IMR-90 (cell line): Measurements from ENCODE around the gene ZNF185. TPM values are rescaled to one million over a fixed set of nuclear protein-coding genes. Genes with fewer than 3 reads are reported as not detected.

Source experiments
- ATAC-seq: fragments of 200-7000 bp; cut with Tn5 transposase; 2 replicates; pipeline ENCODE4 v1.9.1; 2020; ENCODE audit warnings: low read depth, mild to moderate bottlenecking, moderate library complexity
- BruUV-seq: library from RNA; stranded (reverse); fragments of 400-500 nt; replicated peaks from 2 replicates; lab custom pipeline; 2021; lab: Mats Ljungman, UMichigan
- CTCF ChIA-PET: fragments of 300-600 bp; formaldehyde crosslinking; extraction: SDS; loops from one replicate; lab custom pipeline; 2021; ENCODE audit warnings: antibody characterized with exemption; lab: Yijun Ruan, JAX
- POLR2A ChIA-PET: fragments of 300-600 bp; sonication (Branson Sonifier 250); formaldehyde crosslinking; loops from one replicate; lab custom pipeline; 2022; ENCODE audit warnings: antibody characterized with exemption; ENCODE audit not compliant: unreplicated experiment; lab: Charles Lee
- DNase-seq: peaks from one replicate; pipeline ENCODE4 v3.0.0; 2013
- H2AFZ ChIP-seq: replicated peaks from 2 replicates; pipeline ENCODE3; 2013; ENCODE audit warnings: low read length, mild to moderate bottlenecking; ENCODE audit not compliant: poor library complexity
- H2AK5ac ChIP-seq: 2 replicates; pipeline ENCODE4 v1.6.1; 2013; ENCODE audit warnings: low read depth, low read length, inconsistent platforms
- H2AK9ac ChIP-seq: replicated peaks from 2 replicates; pipeline ENCODE3; 2013; ENCODE audit warnings: mild to moderate bottlenecking, low read depth, low read length, moderate library complexity; ENCODE audit not compliant: poor library complexity
- H2BK120ac ChIP-seq: 2 replicates; pipeline ENCODE4 v1.6.1; 2013; ENCODE audit warnings: low read depth, low read length, inconsistent platforms
- H2BK15ac ChIP-seq: 3 replicates; pipeline ENCODE4 v1.6.1; 2013; ENCODE audit warnings: low read depth, low read length, inconsistent platforms
- H2BK20ac ChIP-seq: 2 replicates; pipeline ENCODE4 v1.6.1; 2013; ENCODE audit warnings: low read depth, mild to moderate bottlenecking, inconsistent platforms, low read length, moderate library complexity
- H2BK5ac ChIP-seq: 2 replicates; pipeline ENCODE4 v1.6.1; 2013; ENCODE audit warnings: mild to moderate bottlenecking, low read depth, low read length, inconsistent platforms; ENCODE audit not compliant: poor library complexity, severe bottlenecking
- H3K14ac ChIP-seq: replicated peaks from 2 replicates; pipeline ENCODE4 v1.6.1; 2013; ENCODE audit warnings: low read depth, low read length, inconsistent platforms
- H3K18ac ChIP-seq: 2 replicates; pipeline ENCODE4 v1.6.1; 2013; ENCODE audit warnings: low read depth, low read length, control low read depth
- H3K23ac ChIP-seq: 2 replicates; pipeline ENCODE4 v1.6.1; 2013; ENCODE audit warnings: low read depth, low read length, inconsistent platforms
- H3K27ac ChIP-seq: 2 replicates; pipeline ENCODE4 v1.5.1; 2013; ENCODE audit warnings: mild to moderate bottlenecking, control low read depth, low read length; ENCODE audit not compliant: insufficient read depth
- H3K27me3 ChIP-seq: 2 replicates; pipeline ENCODE4 v1.6.1; 2013; ENCODE audit warnings: low read length; ENCODE audit not compliant: control insufficient read depth, insufficient read depth
- H3K36me3 ChIP-seq: 2 replicates; pipeline ENCODE4 v1.6.1; 2013; ENCODE audit warnings: low read length, mixed read lengths; ENCODE audit not compliant: control insufficient read depth, insufficient read depth
- H3K4ac ChIP-seq: 2 replicates; pipeline ENCODE4 v1.6.1; 2013; ENCODE audit warnings: low read depth, low read length, inconsistent platforms
- H3K4me1 ChIP-seq: 2 replicates; pipeline ENCODE4 v1.6.1; 2013; ENCODE audit warnings: low read length, mixed read lengths; ENCODE audit not compliant: control insufficient read depth, insufficient read depth
- H3K4me2 ChIP-seq: 2 replicates; pipeline ENCODE4 v1.6.1; 2013; ENCODE audit warnings: low read depth, mild to moderate bottlenecking, control low read depth, low read length, moderate library complexity
- H3K4me3 ChIP-seq: 2 replicates; pipeline ENCODE4 v1.5.1; 2013; ENCODE audit warnings: low read depth, mild to moderate bottlenecking, control low read depth, low read length, moderate library complexity; ENCODE audit not compliant: insufficient read depth
- H3K56ac ChIP-seq: 2 replicates; pipeline ENCODE4 v1.6.1; 2013; ENCODE audit warnings: low read length, inconsistent platforms; ENCODE audit not compliant: insufficient read depth; ENCODE audit errors: extremely low read depth
- H3K79me1 ChIP-seq, 2 experiments: 2 replicates each; pipeline ENCODE4 v1.6.1; 2013; ENCODE audit warnings: low read length in 2 of 2, inconsistent platforms in 1 of 2, low read depth in 1 of 2
- H3K9ac ChIP-seq: 2 replicates; pipeline ENCODE4 v1.6.1; 2013; ENCODE audit warnings: low read depth, low read length, control low read depth
- H3K9me1 ChIP-seq: 2 replicates; pipeline ENCODE4 v1.6.1; 2013; ENCODE audit warnings: low read length, inconsistent platforms; ENCODE audit not compliant: insufficient read depth
- H3K9me3 ChIP-seq: 2 replicates; pipeline ENCODE4 v1.6.1; 2013; ENCODE audit warnings: low read length; ENCODE audit not compliant: control insufficient read depth, insufficient read depth
- H4K20me1 ChIP-seq: 2 replicates; pipeline ENCODE4 v1.6.1; 2013; ENCODE audit warnings: low read length, inconsistent platforms; ENCODE audit not compliant: insufficient read depth
- H4K5ac ChIP-seq: 2 replicates; pipeline ENCODE4 v1.6.1; 2013; ENCODE audit warnings: mild to moderate bottlenecking, low read depth, low read length, control low read depth
- H4K8ac ChIP-seq, 2 experiments: 2 replicates each; pipeline ENCODE4 v1.6.1; 2013; ENCODE audit warnings: low read depth in 2 of 2, low read length in 2 of 2, control low read depth in 1 of 2, inconsistent platforms in 1 of 2
- H4K91ac ChIP-seq: 2 replicates; pipeline ENCODE4 v1.6.1; 2013; ENCODE audit warnings: low read depth, low read length, inconsistent platforms; ENCODE audit not compliant: insufficient read depth
- BHLHE40 ChIP-seq: fragments of 150-350 bp; IDR thresholded peaks from 2 replicates; pipeline ENCODE4 v1.6.1; 2016; ENCODE audit warnings: mild to moderate bottlenecking, low read depth, low read length
- CEBPB ChIP-seq: IDR thresholded peaks from 2 replicates; pipeline ENCODE4 v1.6.1; 2012; ENCODE audit warnings: low read depth, low read length, improper control_type of control experiment
- CHD1 ChIP-seq: IDR thresholded peaks from 2 replicates; pipeline ENCODE4 v1.6.1; 2012; ENCODE audit warnings: low read depth, low read length, improper control_type of control experiment
- ELK1 ChIP-seq: fragments of 150-350 bp; IDR thresholded peaks from 2 replicates; pipeline ENCODE4 v1.6.1; 2016; ENCODE audit warnings: low read depth, mild to moderate bottlenecking, low read length, moderate library complexity, borderline replicate concordance
- FOS ChIP-seq: fragments of 150-350 bp; IDR thresholded peaks from 2 replicates; pipeline ENCODE4 v1.6.1; 2016; ENCODE audit warnings: low read depth, low read length
- MAFK ChIP-seq: IDR thresholded peaks from 2 replicates; pipeline ENCODE4 v1.6.1; 2012; ENCODE audit warnings: low read depth, low read length, improper control_type of control experiment
- MAZ ChIP-seq: IDR thresholded peaks from 2 replicates; pipeline ENCODE4 v1.6.1; 2012; ENCODE audit warnings: low read depth, mild to moderate bottlenecking, low read length, improper control_type of control experiment, moderate library complexity, borderline replicate concordance
- MXI1 ChIP-seq: IDR thresholded peaks from 2 replicates; pipeline ENCODE4 v1.6.1; 2012; ENCODE audit warnings: low read depth, mild to moderate bottlenecking, low read length, moderate library complexity, borderline replicate concordance
- NFE2L2 ChIP-seq: fragments of 150-350 bp; IDR thresholded peaks from 2 replicates; pipeline ENCODE4 v1.6.1; 2016; ENCODE audit warnings: low read depth, mild to moderate bottlenecking, low read length
- POLR2A ChIP-seq: IDR thresholded peaks from 2 replicates; pipeline ENCODE4 v1.6.1; 2012; ENCODE audit warnings: mild to moderate bottlenecking, low read depth, low read length
- RAD21 ChIP-seq: IDR thresholded peaks from 2 replicates; pipeline ENCODE4 v1.6.1; 2012; ENCODE audit warnings: low read length, improper control_type of control experiment
- RCOR1 ChIP-seq: IDR thresholded peaks from 2 replicates; pipeline ENCODE4 v1.6.1; 2012; ENCODE audit warnings: mild to moderate bottlenecking, low read length, improper control_type of control experiment; ENCODE audit not compliant: insufficient replicate concordance
- RFX5 ChIP-seq: IDR thresholded peaks from 2 replicates; pipeline ENCODE4 v1.8.0; 2012; ENCODE audit warnings: low read depth, mild to moderate bottlenecking, low read length, moderate library complexity
- SMC3 ChIP-seq: fragments of 150-350 bp; IDR thresholded peaks from 2 replicates; pipeline ENCODE4 v1.6.1; 2016; ENCODE audit warnings: low read depth, mild to moderate bottlenecking, antibody characterized with exemption, low read length, moderate library complexity
- WGBS, 2 experiments: methylation state at CpG; one replicate each; pipeline versions ENCODE4 v1.1.5 to v1.1.7; 2013; ENCODE audit warnings: missing lambda C conversion rate in 2 of 2; ENCODE audit not compliant: insufficient read length in 1 of 2; ENCODE audit errors: extremely low coverage in 2 of 2; 5-methylcytosine and 5-hydroxymethylcytosine counted together
- dilution Hi-C: fragments of 300-500 bp; cut with HindIII; formaldehyde crosslinking; loops from one replicate; pipeline ENCODE4 v1.14.3; 2018; ENCODE audit warnings: low sequenced_read_pairs; ENCODE audit not compliant: unreplicated experiment
- in situ Hi-C: fragments of 300-500 bp; cut with MboI; formaldehyde crosslinking; loops from 3 replicates; pipeline ENCODE4 v1.14.3; 2019; ENCODE audit warnings: low sequenced_read_pairs, inconsistent platforms, mixed read lengths
- intact Hi-C: fragments of 100-400 bp; cut with micrococcal nuclease; formaldehyde crosslinking; loops from 2 replicates; pipeline ENCODE4 v1.10.0; 2022
- polyA plus RNA-seq, 3 experiments: library from polyadenylated mRNA; depleted of rRNA; stranded (reverse); fragments of >200 nt; gene quantifications; 2 replicates each; pipeline ENCODE4 v1.2.3, GENCODE V29; 2012; ENCODE audit warnings: low replicate concordance in 1 of 3
- total RNA-seq: library from RNA; depleted of rRNA; stranded (reverse); fragments of >200 nt; gene quantifications from 2 replicates; pipeline ENCODE4 v1.2.3, GENCODE V29; 2012
- TF ChIP-seq, protein P1 (sequence below): conservative IDR thresholded peaks from 2 replicates; pipeline ENCODE4 v1.5.1; 2012; ENCODE audit warnings: mild to moderate bottlenecking, low read depth, low read length, improper control_type of control experiment

Gene ZNF185
- total and polyA plus RNA-seq, 2 of the 4 experiments (the other 2 are of a cell fraction), result 3.2 to 6.3 TPM

DNA sequence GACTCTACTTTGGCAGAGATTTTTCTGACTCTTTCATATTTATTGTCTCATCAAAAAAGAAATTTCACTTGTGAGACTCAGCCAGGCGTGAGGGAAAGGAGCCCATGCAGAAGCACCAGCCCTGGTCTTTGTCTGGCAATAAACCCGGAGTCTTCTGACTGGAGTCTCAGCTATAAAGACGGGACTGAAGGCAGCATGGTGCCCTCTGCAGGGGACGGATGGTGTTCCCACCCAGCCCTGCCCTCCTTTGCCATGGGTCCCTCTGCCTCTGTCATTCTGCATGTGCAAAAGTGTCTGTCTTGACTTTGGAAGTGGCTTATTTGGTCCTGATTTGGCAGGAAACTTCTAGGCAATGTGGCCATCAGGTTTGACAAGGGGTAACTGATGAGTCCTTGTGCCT, 14.2 kb downstream of the ZNF185 start:
- dilution Hi-C loops, result no loop called here

More for the DNA sequence above, 14.2 kb downstream of the ZNF185 start:
- Histone ChIP-seq H3K23ac (no peak overlapping the region), H3K79me1 (no peaks in the 10 kb centered on the region), H2AK9ac (no peak overlapping the region), H3K27ac (no peak overlapping the region), H4K8ac (no peak overlapping the region), H3K18ac (no peak overlapping the region), H4K20me1 (no peaks in the 10 kb centered on the region), H3K4me2 (no peak overlapping the region), H3K56ac (no peak overlapping the region), H2BK5ac (no peak overlapping the region), H2AK5ac (no peak overlapping the region), H3K9me1 (no peaks in the 10 kb centered on the region), H3K4ac (no peak overlapping the region), H3K14ac (no peak overlapping the region), H2BK15ac (no peak overlapping the region), H4K91ac (no peak overlapping the region), H4K5ac (no peak overlapping the region), H2BK120ac (no peak overlapping the region), H3K4me1 (peaks cover 4% of the 10 kb centered on the region; the same call in 1 of the 2 replicates), H3K4me3 (no peak overlapping the region), H3K9me3 (no peaks in the 10 kb centered on the region), H3K27me3 (no peaks in the 10 kb centered on the region; the same call in 1 of the 2 replicates), H3K36me3 (no peaks in the 10 kb centered on the region), H2AFZ (no peak overlapping the region), H3K9ac (no peak overlapping the region), H2BK20ac (no peak overlapping the region)
- BruUV-seq, result no TSS peak
- in situ Hi-C loops, result no loop called here
- CTCF ChIA-PET, result no interaction called here
- DNase-seq (no peak), ATAC-seq (no peak)
- POLR2A ChIA-PET, result no interaction called here
- intact Hi-C loops, result no loop called here
- WGBS, 2 experiments, result 20% methylated on average over 1 of the region's 4 CpGs; no CpG with 5 or more reads in 1 of the 2 experiments
- TF ChIP-seq, protein P1, sequence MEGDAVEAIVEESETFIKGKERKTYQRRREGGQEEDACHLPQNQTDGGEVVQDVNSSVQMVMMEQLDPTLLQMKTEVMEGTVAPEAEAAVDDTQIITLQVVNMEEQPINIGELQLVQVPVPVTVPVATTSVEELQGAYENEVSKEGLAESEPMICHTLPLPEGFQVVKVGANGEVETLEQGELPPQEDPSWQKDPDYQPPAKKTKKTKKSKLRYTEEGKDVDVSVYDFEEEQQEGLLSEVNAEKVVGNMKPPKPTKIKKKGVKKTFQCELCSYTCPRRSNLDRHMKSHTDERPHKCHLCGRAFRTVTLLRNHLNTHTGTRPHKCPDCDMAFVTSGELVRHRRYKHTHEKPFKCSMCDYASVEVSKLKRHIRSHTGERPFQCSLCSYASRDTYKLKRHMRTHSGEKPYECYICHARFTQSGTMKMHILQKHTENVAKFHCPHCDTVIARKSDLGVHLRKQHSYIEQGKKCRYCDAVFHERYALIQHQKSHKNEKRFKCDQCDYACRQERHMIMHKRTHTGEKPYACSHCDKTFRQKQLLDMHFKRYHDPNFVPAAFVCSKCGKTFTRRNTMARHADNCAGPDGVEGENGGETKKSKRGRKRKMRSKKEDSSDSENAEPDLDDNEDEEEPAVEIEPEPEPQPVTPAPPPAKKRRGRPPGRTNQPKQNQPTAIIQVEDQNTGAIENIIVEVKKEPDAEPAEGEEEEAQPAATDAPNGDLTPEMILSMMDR, result no peak
- TF ChIP-seq NFE2L2 (no peak), RAD21 (no peak), CHD1 (no peak), CEBPB (no peak), SMC3 (no peak), MAFK (no peak), RCOR1 (no peak), FOS (no peak), MXI1 (no peak), BHLHE40 (no peak), ELK1 (no peak), RFX5 (no peak), POLR2A (no peak), MAZ (no peak)
